ENCODE data around the gene PARD6B.
"Not testable (repeated sequence)": the region's sequence is repeated elsewhere in the genome, so short reads cannot be mapped to it uniquely, and the experiment has no call there.

- not testable (repeated sequence) for TF ChIP-seq KLF6 (CRISPR knock-in tag; IDR thresholded peaks at IDR 0.05); ESRRA (CRISPR knock-in tag; IDR thresholded peaks at IDR 0.05; ENCODE audit: low read depth); DNMT1 (CRISPR knock-in tag; IDR thresholded peaks at IDR 0.05); CTCF (CRISPR knock-in tag; IDR thresholded peaks at IDR 0.05); CSRNP1 (CRISPR knock-in tag; IDR thresholded peaks at IDR 0.05); CEBPB (IDR thresholded peaks at IDR 0.05; ENCODE audit: borderline replicate concordance, low read depth, low read length)
Measured at GRCh38 chr20:50771419-50772080, 40.2 kb downstream of the PARD6B start.

Data from HepG2 (cell line).